HG03108 (cell line): Measurements from ENCODE around the gene TTC27.
"Not testable (repeated sequence)": the region's sequence is repeated elsewhere in the genome, so short reads cannot be mapped to it uniquely, and the experiment has no call there.

Source experiments
- ATAC-seq: cut with Tn5 transposase; IDR thresholded peaks from one replicate; pipeline ENCODE4 v1.9.1; 2021; ENCODE audit warnings: moderate library complexity; ENCODE audit not compliant: unreplicated experiment

The TTC27 gene

GRCh38 chr2:32750880-32751279, 123.0 kb downstream of the TTC27 start:
- no peak for ATAC-seq

- no peak for ATAC-seq
Observed at GRCh38 chr2:32752205-32752604, 124.4 kb downstream of the TTC27 start.

GRCh38 chr2:32752952-32753351, 125.1 kb downstream of the TTC27 start:
- ATAC-seq, result no peak

- ATAC-seq, result not testable (repeated sequence)
Observed at GRCh38 chr2:32754676-32755075, 126.8 kb downstream of the TTC27 start.

GRCh38 chr2:32755666-32756065, 127.8 kb downstream of the TTC27 start:
- no peak for ATAC-seq

GRCh38 chr2:32756074-32756727, 128.4 kb downstream of the TTC27 start:
- ATAC-seq, result no peak

- ATAC-seq, result no peak
Observed at GRCh38 chr2:32758232-32758631, 130.4 kb downstream of the TTC27 start.

- no peak for ATAC-seq
Observed at GRCh38 chr2:32760628-32761027, 132.8 kb downstream of the TTC27 start.

- no peak for ATAC-seq
Observed at GRCh38 chr2:32768387-32769174, 140.7 kb downstream of the TTC27 start.

GRCh38 chr2:32770360-32770759, 142.5 kb downstream of the TTC27 start:
- ATAC-seq, result no peak

GRCh38 chr2:32772638-32773447, 145.0 kb downstream of the TTC27 start:
- ATAC-seq, result no peak

GRCh38 chr2:32773448-32773808, 145.6 kb downstream of the TTC27 start:
- ATAC-seq, result no peak

- no peak for ATAC-seq
Observed at GRCh38 chr2:32775954-32776353, 148.1 kb downstream of the TTC27 start.

GRCh38 chr2:32777714-32778113, 149.9 kb downstream of the TTC27 start:
- ATAC-seq, result no peak

GRCh38 chr2:32780961-32781360, 153.1 kb downstream of the TTC27 start:
- ATAC-seq, result no peak

- no peak for ATAC-seq
Observed at GRCh38 chr2:32783469-32783868, 155.6 kb downstream of the TTC27 start.

GRCh38 chr2:32783933-32784332, 156.1 kb downstream of the TTC27 start:
- ATAC-seq, result no peak

GRCh38 chr2:32787207-32787606, 159.4 kb downstream of the TTC27 start:
- no peak for ATAC-seq

- ATAC-seq, result no peak
Observed at GRCh38 chr2:32788114-32788513, 160.3 kb downstream of the TTC27 start.

GRCh38 chr2:32792416-32792815, 164.6 kb downstream of the TTC27 start:
- no peak for ATAC-seq

- no peak for ATAC-seq
Observed at GRCh38 chr2:32798829-32799228, 171.0 kb downstream of the TTC27 start.

GRCh38 chr2:32801741-32802140, 173.9 kb downstream of the TTC27 start:
- no peak for ATAC-seq
